ENCODE results near the gene KLF6. TPM values are rescaled to one million over a fixed set of nuclear protein-coding genes. Genes with fewer than 3 reads are reported as not detected.

KLF6 gene
- total and polyA plus RNA-seq, 9 of the 15 experiments (the other 6 are each of a cell fraction or from before 2014, with no cell fraction given): 3.2 to 23.9 (median 8.0) TPM

DNA sequence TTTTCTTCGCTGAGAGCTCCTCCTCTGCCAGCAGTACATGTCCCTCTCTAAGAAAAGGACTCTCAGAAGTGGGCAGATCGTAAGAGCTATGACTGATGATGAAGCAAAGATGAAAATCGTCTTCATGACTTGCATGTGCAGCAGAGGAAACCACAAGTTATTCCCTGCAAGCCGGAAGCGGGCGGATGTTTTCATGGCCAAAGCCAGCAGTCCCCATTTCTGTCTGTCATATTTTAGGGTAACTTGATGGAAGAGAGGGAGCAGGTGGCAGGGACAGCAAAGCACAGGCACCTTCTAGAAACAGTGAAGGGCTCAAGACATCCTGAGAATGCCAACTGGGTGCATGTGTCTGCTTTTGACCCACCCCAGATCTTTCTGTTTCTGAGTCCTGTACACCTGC, 19.9 kb downstream of the KLF6 start (continued):
- TF ChIP-seq, protein P1, sequence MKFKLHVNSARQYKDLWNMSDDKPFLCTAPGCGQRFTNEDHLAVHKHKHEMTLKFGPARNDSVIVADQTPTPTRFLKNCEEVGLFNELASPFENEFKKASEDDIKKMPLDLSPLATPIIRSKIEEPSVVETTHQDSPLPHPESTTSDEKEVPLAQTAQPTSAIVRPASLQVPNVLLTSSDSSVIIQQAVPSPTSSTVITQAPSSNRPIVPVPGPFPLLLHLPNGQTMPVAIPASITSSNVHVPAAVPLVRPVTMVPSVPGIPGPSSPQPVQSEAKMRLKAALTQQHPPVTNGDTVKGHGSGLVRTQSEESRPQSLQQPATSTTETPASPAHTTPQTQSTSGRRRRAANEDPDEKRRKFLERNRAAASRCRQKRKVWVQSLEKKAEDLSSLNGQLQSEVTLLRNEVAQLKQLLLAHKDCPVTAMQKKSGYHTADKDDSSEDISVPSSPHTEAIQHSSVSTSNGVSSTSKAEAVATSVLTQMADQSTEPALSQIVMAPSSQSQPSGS (CRISPR knock-in tag; IDR thresholded peaks at IDR 0.05): no peak
- TF ChIP-seq, protein P2, sequence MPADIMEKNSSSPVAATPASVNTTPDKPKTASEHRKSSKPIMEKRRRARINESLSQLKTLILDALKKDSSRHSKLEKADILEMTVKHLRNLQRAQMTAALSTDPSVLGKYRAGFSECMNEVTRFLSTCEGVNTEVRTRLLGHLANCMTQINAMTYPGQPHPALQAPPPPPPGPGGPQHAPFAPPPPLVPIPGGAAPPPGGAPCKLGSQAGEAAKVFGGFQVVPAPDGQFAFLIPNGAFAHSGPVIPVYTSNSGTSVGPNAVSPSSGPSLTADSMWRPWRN (IDR thresholded peaks at IDR 0.05; ENCODE audit: low read depth): 0 out of 2 replicates have a peak, but pooled peaks have one; percentile 12
- TF ChIP-seq, protein P3, sequence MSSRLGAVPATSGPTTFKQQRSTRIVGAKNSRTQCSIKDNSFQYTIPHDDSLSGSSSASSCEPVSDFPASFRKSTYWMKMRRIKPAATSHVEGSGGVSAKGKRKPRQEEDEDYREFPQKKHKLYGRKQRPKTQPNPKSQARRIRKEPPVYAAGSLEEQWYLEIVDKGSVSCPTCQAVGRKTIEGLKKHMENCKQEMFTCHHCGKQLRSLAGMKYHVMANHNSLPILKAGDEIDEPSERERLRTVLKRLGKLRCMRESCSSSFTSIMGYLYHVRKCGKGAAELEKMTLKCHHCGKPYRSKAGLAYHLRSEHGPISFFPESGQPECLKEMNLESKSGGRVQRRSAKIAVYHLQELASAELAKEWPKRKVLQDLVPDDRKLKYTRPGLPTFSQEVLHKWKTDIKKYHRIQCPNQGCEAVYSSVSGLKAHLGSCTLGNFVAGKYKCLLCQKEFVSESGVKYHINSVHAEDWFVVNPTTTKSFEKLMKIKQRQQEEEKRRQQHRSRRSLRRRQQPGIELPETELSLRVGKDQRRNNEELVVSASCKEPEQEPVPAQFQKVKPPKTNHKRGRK (tag; IDR thresholded peaks at IDR 0.05): no peak
- TF ChIP-seq NCOA2 (IDR thresholded peaks at IDR 0.05; ENCODE audit: partially characterized antibody in 2 of 2) (no peak), SRSF9 (IDR thresholded peaks at IDR 0.05; ENCODE audit: borderline replicate concordance, low read depth, low read length) (no peak), ESRRA (IDR thresholded peaks at IDR 0.05; ENCODE audit: borderline replicate concordance, low read depth) (peak; percentile 55; the same call in 1 of the 2 replicates), SPI1 (IDR thresholded peaks at IDR 0.05; ENCODE audit: borderline replicate concordance, low read depth, low read length) (no peak), PCBP1 (IDR thresholded peaks at IDR 0.05; ENCODE audit: low read depth, low read length, poor library complexity, severe bottlenecking) (no peak), BCL6 (CRISPR knock-in tag; IDR thresholded peaks at IDR 0.05) (no peak), C11orf30 (IDR thresholded peaks at IDR 0.05; ENCODE audit: low read depth) (peak; percentile 89), ZNF561 (CRISPR knock-in tag; conservative IDR thresholded peaks at IDR 0.05) (no peak), CBX2 (IDR thresholded peaks at IDR 0.05; ENCODE audit: insufficient read depth, low read length, poor library complexity, severe bottlenecking) (no peak), GABPB1 (CRISPR knock-in tag; IDR thresholded peaks at IDR 0.05) (no peak), ZFPM2 (CRISPR knock-in tag; IDR thresholded peaks at IDR 0.05) (no peak)
- TF ChIP-seq, protein P4, sequence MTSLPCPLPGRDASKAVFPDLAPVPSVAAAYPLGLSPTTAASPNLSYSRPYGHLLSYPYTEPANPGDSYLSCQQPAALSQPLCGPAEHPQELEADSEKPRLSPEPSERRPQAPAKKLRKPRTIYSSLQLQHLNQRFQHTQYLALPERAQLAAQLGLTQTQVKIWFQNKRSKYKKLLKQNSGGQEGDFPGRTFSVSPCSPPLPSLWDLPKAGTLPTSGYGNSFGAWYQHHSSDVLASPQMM (CRISPR knock-in tag; IDR thresholded peaks at IDR 0.05): no peak
- TF ChIP-seq, protein P5, sequence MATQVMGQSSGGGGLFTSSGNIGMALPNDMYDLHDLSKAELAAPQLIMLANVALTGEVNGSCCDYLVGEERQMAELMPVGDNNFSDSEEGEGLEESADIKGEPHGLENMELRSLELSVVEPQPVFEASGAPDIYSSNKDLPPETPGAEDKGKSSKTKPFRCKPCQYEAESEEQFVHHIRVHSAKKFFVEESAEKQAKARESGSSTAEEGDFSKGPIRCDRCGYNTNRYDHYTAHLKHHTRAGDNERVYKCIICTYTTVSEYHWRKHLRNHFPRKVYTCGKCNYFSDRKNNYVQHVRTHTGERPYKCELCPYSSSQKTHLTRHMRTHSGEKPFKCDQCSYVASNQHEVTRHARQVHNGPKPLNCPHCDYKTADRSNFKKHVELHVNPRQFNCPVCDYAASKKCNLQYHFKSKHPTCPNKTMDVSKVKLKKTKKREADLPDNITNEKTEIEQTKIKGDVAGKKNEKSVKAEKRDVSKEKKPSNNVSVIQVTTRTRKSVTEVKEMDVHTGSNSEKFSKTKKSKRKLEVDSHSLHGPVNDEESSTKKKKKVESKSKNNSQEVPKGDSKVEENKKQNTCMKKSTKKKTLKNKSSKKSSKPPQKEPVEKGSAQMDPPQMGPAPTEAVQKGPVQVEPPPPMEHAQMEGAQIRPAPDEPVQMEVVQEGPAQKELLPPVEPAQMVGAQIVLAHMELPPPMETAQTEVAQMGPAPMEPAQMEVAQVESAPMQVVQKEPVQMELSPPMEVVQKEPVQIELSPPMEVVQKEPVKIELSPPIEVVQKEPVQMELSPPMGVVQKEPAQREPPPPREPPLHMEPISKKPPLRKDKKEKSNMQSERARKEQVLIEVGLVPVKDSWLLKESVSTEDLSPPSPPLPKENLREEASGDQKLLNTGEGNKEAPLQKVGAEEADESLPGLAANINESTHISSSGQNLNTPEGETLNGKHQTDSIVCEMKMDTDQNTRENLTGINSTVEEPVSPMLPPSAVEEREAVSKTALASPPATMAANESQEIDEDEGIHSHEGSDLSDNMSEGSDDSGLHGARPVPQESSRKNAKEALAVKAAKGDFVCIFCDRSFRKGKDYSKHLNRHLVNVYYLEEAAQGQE (IDR thresholded peaks at IDR 0.05; ENCODE audit: borderline replicate concordance): 0 out of 2 replicates have a peak, but pooled peaks have one; percentile 15
- TF ChIP-seq, protein P5 (CRISPR knock-in tag; IDR thresholded peaks at IDR 0.05; ENCODE audit: low read depth): no peak

Data from K562 (cell line).